ENCODE results near the gene PAK5.
"Not testable (repeated sequence)": the region's sequence is repeated elsewhere in the genome, so short reads cannot be mapped to it uniquely, and the experiment has no call there.

Gene PAK5

GRCh38 chr20:9685011-9685410 is 153.9 kb downstream of the PAK5 start:
- no peak for DNase-seq (ENCODE audit: low spot score)

GRCh38 chr20:9677100-9677623 is 161.7 kb downstream of the PAK5 start:
- DNase-seq (ENCODE audit: low spot score), result no peak

GRCh38 chr20:9672981-9673380 is 165.9 kb downstream of the PAK5 start:
- DNase-seq (ENCODE audit: low spot score), result no peak

GRCh38 chr20:9672027-9672426 is 166.8 kb downstream of the PAK5 start:
- DNase-seq (ENCODE audit: low spot score), result no peak

GRCh38 chr20:9668381-9668780 is 170.5 kb downstream of the PAK5 start:
- no peak for DNase-seq (ENCODE audit: low spot score)

GRCh38 chr20:9663423-9663822 is 175.5 kb downstream of the PAK5 start:
- DNase-seq (ENCODE audit: low spot score), result no peak

GRCh38 chr20:9660236-9660868 is 178.5 kb downstream of the PAK5 start:
- DNase-seq (ENCODE audit: low spot score), result peak; percentile 12

- no peak for DNase-seq (ENCODE audit: low spot score)
These were observed 191.1 kb downstream of the PAK5 start for GRCh38 chr20:9647741-9648140.

GRCh38 chr20:9646375-9646774 is 192.5 kb downstream of the PAK5 start:
- no peak for DNase-seq (ENCODE audit: low spot score)

- no peak for DNase-seq (ENCODE audit: low spot score)
These were observed 196.0 kb downstream of the PAK5 start for GRCh38 chr20:9642882-9643281.

- DNase-seq (ENCODE audit: low spot score), result not testable (repeated sequence)
These were observed 197.3 kb downstream of the PAK5 start for GRCh38 chr20:9641499-9642000.

- DNase-seq (ENCODE audit: low spot score), result no peak
These were observed 201.0 kb downstream of the PAK5 start for GRCh38 chr20:9637889-9638288.

GRCh38 chr20:9635750-9636149 is 203.1 kb downstream of the PAK5 start:
- DNase-seq (ENCODE audit: low spot score), result no peak

- DNase-seq (ENCODE audit: low spot score), result no peak
These were observed 204.5 kb downstream of the PAK5 start for GRCh38 chr20:9634327-9634726.

GRCh38 chr20:9632991-9633390 is 205.9 kb downstream of the PAK5 start:
- no peak for DNase-seq (ENCODE audit: low spot score)

GRCh38 chr20:9632265-9632664 is 206.6 kb downstream of the PAK5 start:
- no peak for DNase-seq (ENCODE audit: low spot score)

- DNase-seq (ENCODE audit: low spot score), result no peak
These were observed 208.3 kb downstream of the PAK5 start for GRCh38 chr20:9630554-9630953.

GRCh38 chr20:9629831-9630230 is 209.0 kb downstream of the PAK5 start:
- DNase-seq (ENCODE audit: low spot score), result no peak

GRCh38 chr20:9628589-9628988 is 210.3 kb downstream of the PAK5 start:
- no peak for DNase-seq (ENCODE audit: low spot score)

- DNase-seq (ENCODE audit: low spot score), result no peak
These were observed 210.7 kb downstream of the PAK5 start for GRCh38 chr20:9628141-9628540.

- DNase-seq (ENCODE audit: low spot score), result no peak
These were observed 211.7 kb downstream of the PAK5 start for GRCh38 chr20:9627219-9627618.

GRCh38 chr20:9626357-9626756 is 212.5 kb downstream of the PAK5 start:
- DNase-seq (ENCODE audit: low spot score), result no peak

- DNase-seq (ENCODE audit: low spot score), result no peak
These were observed 220.9 kb downstream of the PAK5 start for GRCh38 chr20:9617940-9618339.

- DNase-seq (ENCODE audit: low spot score), result peak; percentile 58
These were observed 221.9 kb downstream of the PAK5 start for GRCh38 chr20:9616833-9617461.

Measured in COLO829 (cell line).